Lower leg skin (tissue), 4 donors: ENCODE results near the gene LEMD2. TPM values are rescaled to one million over a fixed set of nuclear protein-coding genes. Genes with fewer than 3 reads are reported as not detected.

Source experiments
- DNase-seq, 2 donors: peaks; one replicate each; pipeline ENCODE4 v3.0.0-alpha.2; 2019; ENCODE audit warnings: low spot score in 2 of 2
- H3K4me3 ChIP-seq: fragments of 200-600 bp; sonication (generic); 2 replicates; pipeline ENCODE4 v1.5.1; 2017; ENCODE audit warnings: mild to moderate bottlenecking, low read depth; ENCODE audit not compliant: poor library complexity, severe bottlenecking
- POLR2A ChIP-seq, 2 donors: fragments of 450-650 bp; IDR thresholded peaks; one replicate each; pipeline ENCODE4 v1.6.1; 2016 to 2017; ENCODE audit warnings: antibody characterized with exemption in 2 of 2, mild to moderate bottlenecking in 1 of 2, moderate library complexity in 1 of 2
- WGBS, 2 donors: methylation state at CpG; one replicate each; pipeline ENCODE4 v1.1.5; 2018; 5-methylcytosine and 5-hydroxymethylcytosine counted together
- intact Hi-C: fragments of 100-400 bp; cut with DNase I; formaldehyde crosslinking; loops from one replicate; pipeline ENCODE4 v1.15.0; 2023; ENCODE audit warnings: low total_unique reads
- total RNA-seq, 4 donors: library from RNA; depleted of rRNA; stranded (reverse); fragments of >200 nt; gene quantifications; one replicate each; pipeline ENCODE4 v1.1.0, GENCODE V29; 2016
- TF ChIP-seq, protein P1 (sequence below), 3 donors: fragments of 450-650 bp; IDR thresholded peaks; one replicate each; pipeline ENCODE4 v1.5.1; 2016; ENCODE audit warnings: antibody characterized with exemption in 3 of 3, mild to moderate bottlenecking in 3 of 3, moderate library complexity in 2 of 3

The LEMD2 gene
- total RNA-seq, 4 donors from 2014 or later: 57.5 to 93.6 (median 68.1) TPM

DNA sequence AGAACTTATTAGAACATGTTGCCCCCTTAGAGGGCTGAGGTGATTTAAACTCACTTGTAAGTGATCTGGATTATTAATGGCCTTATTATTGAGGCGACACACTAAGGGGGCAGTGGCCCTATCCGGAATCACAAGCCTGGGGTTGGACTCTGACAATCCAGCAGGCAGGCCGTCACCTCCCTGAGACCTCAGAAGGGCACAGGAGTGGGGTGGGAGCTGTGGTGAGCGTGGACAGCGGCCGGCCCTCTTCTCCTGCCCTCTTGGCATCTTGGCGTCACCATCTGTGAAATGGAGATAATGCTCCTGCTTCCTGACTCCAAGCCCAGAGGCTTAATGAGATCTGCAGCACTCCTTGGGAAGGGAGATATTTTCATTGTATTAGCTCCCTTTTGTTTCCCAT is 61.8 kb downstream of the LEMD2 start:
- no peak for DNase-seq
- no peak for TF ChIP-seq POLR2A (IDR thresholded peaks at IDR 0.05)
- TF ChIP-seq, protein P1, sequence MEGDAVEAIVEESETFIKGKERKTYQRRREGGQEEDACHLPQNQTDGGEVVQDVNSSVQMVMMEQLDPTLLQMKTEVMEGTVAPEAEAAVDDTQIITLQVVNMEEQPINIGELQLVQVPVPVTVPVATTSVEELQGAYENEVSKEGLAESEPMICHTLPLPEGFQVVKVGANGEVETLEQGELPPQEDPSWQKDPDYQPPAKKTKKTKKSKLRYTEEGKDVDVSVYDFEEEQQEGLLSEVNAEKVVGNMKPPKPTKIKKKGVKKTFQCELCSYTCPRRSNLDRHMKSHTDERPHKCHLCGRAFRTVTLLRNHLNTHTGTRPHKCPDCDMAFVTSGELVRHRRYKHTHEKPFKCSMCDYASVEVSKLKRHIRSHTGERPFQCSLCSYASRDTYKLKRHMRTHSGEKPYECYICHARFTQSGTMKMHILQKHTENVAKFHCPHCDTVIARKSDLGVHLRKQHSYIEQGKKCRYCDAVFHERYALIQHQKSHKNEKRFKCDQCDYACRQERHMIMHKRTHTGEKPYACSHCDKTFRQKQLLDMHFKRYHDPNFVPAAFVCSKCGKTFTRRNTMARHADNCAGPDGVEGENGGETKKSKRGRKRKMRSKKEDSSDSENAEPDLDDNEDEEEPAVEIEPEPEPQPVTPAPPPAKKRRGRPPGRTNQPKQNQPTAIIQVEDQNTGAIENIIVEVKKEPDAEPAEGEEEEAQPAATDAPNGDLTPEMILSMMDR (IDR thresholded peaks at IDR 0.05): no peak
- intact Hi-C loops: no loop called here
- no peak overlapping the region for H3K4me3 ChIP-seq
- 78 to 91% methylated on average over 7 of the region's 7 CpGs for WGBS, 2 donors

DNA sequence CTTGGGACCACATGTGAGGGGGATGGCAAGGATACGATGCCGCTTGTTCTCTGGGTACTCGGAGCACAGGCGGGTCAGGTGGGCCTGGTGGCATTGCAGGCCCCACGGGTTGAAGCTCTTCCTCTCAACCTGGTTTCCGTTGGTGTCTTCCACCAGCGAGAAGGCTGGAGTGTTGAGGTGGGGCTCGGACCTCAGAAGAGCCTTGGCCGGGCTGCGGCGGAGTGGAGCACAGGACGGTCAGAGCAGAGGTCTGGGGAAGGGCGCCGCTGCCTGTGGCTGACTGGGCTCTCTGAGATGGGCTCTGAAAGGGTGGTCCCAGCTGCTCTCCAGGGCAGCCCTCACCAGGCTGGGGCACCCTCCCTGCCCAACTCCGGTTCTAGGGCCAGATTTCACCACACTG is 62.2 kb downstream of the LEMD2 start:
- TF ChIP-seq, protein P1 (IDR thresholded peaks at IDR 0.05): no peak
- TF ChIP-seq POLR2A (IDR thresholded peaks at IDR 0.05): no peak
- intact Hi-C loops: no loop called here

DNA sequence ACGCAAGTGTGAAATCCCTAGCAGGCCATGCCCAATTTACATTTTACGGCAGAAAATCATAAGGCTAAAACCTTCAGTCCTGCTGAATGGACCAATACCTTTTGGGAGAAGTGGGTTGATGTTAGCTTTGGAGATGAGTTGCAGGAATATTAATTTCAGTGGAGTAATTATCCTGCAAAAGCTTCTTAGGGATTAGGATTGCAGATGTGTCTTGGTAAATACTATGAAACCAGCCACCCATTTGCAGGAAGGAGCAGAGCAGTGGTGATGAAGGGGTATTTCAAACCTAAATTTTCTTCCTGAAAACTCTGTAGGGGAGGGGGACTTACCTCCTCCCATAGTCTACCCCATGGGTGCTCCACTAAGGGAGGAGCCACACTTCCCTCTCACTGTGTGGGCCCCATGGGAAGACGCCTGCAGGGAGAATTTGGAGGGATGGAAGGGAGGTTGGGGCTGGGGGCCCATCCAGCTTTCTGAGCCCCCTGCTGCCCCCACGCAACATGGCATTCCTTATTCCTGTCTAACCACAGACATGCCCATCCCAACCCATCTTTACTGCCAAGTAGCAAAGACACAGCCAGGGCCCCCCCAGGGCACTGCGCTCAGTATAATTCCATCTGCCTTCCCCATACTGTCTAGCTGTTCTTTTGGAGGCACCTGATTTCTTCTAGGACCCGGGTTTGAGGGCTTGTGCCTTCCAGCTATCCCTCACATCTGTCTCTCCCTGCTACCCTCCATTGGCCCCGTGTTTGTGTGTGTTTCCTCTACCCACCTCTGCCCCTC is 62.8 kb downstream of the LEMD2 start:
- no peak for DNase-seq
- intact Hi-C loops: no loop called here
- no peak overlapping the region for H3K4me3 ChIP-seq
- 71 to 83% methylated on average over 7 of the region's 7 CpGs for WGBS, 2 donors
- no peak for TF ChIP-seq POLR2A (IDR thresholded peaks at IDR 0.05)
- TF ChIP-seq, protein P1 (IDR thresholded peaks at IDR 0.05): no peak

More for the DNA sequence above, 62.2 kb downstream of the LEMD2 start:
- H3K4me3 ChIP-seq: no peak overlapping the region
- DNase-seq: no peak
- WGBS, 2 donors: 89 to 94% methylated on average over 15 of the region's 15 CpGs

DNA sequence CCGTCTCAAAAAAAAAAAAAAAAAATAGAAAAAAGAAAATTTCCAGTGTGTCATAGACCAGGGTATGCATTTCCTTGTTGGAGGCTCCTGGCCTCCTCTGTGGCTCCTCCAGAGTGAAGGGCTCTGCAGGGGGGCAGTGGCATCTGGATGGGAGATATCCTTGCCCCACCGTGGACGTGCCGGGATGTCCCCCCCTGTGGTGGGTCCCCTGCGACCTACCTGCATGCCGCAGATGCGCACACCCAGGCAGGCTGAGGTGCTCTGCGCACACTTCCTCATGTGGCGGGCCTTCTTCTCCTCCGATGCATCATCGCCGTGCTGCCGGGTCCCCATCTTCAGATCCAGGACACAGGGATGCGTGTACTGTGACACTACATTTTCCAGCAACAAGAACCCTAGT is 63.7 kb downstream of the LEMD2 start:
- no peak overlapping the region for H3K4me3 ChIP-seq
- TF ChIP-seq POLR2A (IDR thresholded peaks at IDR 0.05): no peak
- TF ChIP-seq, protein P1 (IDR thresholded peaks at IDR 0.05): no peak
- intact Hi-C loops: no loop called here
- DNase-seq: no peak
- WGBS, 2 donors: 88 to 91% methylated on average over 14 of the region's 14 CpGs

DNA sequence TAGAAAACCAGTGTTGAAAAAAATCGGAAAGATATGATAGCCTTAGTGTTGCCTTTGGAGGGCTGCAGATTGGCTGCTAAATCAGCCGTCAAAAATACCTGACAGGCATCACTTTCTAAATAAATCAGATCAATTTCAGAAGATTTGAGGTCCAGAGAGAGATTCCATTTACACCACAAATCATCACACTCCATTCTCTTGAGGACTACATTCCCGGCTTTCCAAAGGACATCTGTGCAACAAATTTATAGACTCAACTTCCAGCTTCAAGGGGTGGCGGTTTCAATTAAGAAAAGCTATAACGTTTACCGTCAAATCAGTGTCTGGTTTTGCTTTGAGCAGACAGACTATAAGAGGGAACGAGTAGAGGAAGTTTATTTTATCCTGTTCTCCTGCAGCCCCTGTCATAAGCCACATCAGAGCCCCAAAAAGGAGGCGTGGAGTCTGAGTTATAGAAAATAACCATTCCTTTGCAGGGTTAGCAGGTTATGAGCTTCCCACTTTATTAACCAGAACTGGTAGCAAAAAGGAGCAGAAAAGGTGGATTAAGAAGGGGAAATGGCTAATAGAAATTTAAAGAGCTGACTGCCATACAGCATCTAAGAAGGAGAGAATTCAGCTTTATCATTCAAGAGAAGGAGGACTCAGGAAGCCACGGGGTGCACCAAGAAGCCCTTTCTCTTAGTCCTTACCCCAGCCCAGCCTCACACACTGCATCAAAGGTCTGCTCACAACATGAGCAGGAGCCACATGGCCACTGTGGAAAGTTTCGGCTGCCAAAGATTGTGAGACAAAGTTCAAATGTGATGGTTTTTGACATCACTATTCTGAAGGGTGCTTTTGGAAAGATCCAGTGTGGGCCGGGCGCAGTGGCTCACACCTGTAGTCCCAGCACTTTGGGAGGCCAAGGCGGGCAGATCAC is 64.6 kb downstream of the LEMD2 start:
- intact Hi-C loops: no loop called here
- 67% methylated on average over 13 of the region's 13 CpGs for WGBS, 2 donors
- TF ChIP-seq, protein P1 (IDR thresholded peaks at IDR 0.05): no peak
- TF ChIP-seq POLR2A (IDR thresholded peaks at IDR 0.05): no peak
- no peak overlapping the region for H3K4me3 ChIP-seq
- no peak for DNase-seq
